ENCODE measurements around the gene ZNF90. TPM values are rescaled to one million over a fixed set of nuclear protein-coding genes. Genes with fewer than 3 reads are reported as not detected.
"Not testable (repeated sequence)": the region's sequence is repeated elsewhere in the genome, so short reads cannot be mapped to it uniquely, and the experiment has no call there.

The ZNF90 gene
- total RNA-seq, 1 donor from 2014 or later: 47.2 TPM

DNA sequence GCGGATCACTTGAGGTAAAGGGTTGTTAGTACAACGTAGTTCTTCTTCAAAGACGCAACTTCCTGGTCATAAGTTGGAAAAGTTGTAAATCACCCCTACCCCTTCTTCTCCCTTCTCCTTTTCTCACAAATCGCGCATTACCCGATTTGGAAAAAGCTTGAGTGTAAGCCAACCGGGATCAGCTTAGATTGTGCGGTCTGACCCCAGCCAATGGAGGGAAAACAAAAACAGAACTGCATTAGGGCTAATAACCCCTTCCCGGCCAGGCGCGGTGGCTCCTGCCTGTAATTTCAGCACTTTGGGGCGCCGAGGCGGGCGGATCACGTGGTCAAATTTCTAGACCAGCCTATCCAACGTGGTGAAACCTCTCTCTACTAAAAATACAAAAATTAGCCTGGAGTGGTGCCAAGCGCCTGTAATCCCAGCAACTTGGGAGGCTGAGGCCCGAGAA lies 806 bp downstream of the ZNF90 start:
- TF ChIP-seq, protein P1, sequence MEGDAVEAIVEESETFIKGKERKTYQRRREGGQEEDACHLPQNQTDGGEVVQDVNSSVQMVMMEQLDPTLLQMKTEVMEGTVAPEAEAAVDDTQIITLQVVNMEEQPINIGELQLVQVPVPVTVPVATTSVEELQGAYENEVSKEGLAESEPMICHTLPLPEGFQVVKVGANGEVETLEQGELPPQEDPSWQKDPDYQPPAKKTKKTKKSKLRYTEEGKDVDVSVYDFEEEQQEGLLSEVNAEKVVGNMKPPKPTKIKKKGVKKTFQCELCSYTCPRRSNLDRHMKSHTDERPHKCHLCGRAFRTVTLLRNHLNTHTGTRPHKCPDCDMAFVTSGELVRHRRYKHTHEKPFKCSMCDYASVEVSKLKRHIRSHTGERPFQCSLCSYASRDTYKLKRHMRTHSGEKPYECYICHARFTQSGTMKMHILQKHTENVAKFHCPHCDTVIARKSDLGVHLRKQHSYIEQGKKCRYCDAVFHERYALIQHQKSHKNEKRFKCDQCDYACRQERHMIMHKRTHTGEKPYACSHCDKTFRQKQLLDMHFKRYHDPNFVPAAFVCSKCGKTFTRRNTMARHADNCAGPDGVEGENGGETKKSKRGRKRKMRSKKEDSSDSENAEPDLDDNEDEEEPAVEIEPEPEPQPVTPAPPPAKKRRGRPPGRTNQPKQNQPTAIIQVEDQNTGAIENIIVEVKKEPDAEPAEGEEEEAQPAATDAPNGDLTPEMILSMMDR (IDR thresholded peaks at IDR 0.05; ENCODE audit: partially characterized antibody, unreplicated experiment): no peak
- peaks cover 16% of the 10 kb centered on the region for H3K9me3 Mint-ChIP-seq (ENCODE audit: unreplicated experiment)
- peak overlapping the region; percentile 95 for H3K27ac Mint-ChIP-seq (ENCODE audit: unreplicated experiment)
- peaks cover 9% of the 10 kb centered on the region for H3K27me3 Mint-ChIP-seq (ENCODE audit: unreplicated experiment)
- H3K36me3 Mint-ChIP-seq (ENCODE audit: unreplicated experiment): no peaks in the 10 kb centered on the region
- peak overlapping the region; percentile 97 for H3K4me3 Mint-ChIP-seq (ENCODE audit: unreplicated experiment)
- peaks cover 35% of the 10 kb centered on the region for H3K4me1 Mint-ChIP-seq (ENCODE audit: low read depth, unreplicated experiment)
- peak; percentile 48 for DNase-seq

DNA sequence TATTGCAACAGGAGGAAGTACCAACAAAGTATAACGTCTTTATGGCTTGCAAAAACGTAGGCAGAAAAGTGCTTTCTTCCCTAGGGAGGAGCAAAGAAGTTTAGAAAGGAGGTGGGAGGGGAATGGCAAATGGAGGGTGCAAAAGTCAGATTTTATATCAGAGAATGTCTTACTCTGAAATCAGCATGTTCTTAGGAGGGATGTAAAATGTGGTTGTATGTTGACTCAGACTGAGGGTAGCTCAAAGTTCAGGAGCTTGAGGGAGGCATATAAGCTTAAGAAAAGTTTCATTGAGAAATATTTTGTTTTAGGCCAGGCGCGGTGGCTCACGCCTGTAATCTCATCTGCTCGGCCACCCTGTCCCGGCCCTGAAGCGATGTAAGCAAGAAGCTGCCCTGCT lies 1.7 kb downstream of the ZNF90 start:
- Mint-ChIP-seq H3K36me3 (ENCODE audit: unreplicated experiment) (no peaks in the 10 kb centered on the region), H3K27me3 (ENCODE audit: unreplicated experiment) (peaks cover 9% of the 10 kb centered on the region), H3K4me3 (ENCODE audit: unreplicated experiment) (peak overlapping the region; percentile 97), H3K9me3 (ENCODE audit: unreplicated experiment) (peaks cover 17% of the 10 kb centered on the region), H3K4me1 (ENCODE audit: low read depth, unreplicated experiment) (peaks cover 35% of the 10 kb centered on the region), H3K27ac (ENCODE audit: unreplicated experiment) (peak overlapping the region; percentile 95)
- TF ChIP-seq, protein P1 (IDR thresholded peaks at IDR 0.05; ENCODE audit: partially characterized antibody, unreplicated experiment): no peak
- DNase-seq: no peak

DNA sequence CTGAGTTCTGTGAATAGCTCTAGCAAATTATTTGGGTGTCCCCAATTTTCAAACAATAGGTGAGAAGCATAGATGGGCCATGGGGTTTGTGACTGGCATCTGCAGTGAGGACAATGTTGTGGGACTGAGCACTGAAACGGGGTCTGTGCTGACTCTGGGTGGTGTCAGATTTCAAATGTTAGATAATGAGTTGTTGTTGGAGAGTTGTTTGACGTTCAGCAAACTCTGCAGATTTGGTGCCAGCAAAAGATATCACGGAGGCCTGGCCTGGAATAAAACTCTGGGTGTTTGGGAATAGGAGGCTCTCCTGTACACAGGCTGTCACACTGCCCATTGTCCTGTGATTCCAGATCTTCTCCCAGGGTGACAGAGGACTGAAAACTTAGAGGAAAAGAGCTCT lies 2.9 kb downstream of the ZNF90 start:
- peaks cover 9% of the 10 kb centered on the region for H3K27me3 Mint-ChIP-seq (ENCODE audit: unreplicated experiment)
- peaks cover 17% of the 10 kb centered on the region for H3K9me3 Mint-ChIP-seq (ENCODE audit: unreplicated experiment)
- peaks cover 35% of the 10 kb centered on the region for H3K4me1 Mint-ChIP-seq (ENCODE audit: low read depth, unreplicated experiment)
- TF ChIP-seq, protein P1 (IDR thresholded peaks at IDR 0.05; ENCODE audit: partially characterized antibody, unreplicated experiment): no peak
- no peaks in the 10 kb centered on the region for H3K36me3 Mint-ChIP-seq (ENCODE audit: unreplicated experiment)
- peak overlapping the region; percentile 97 for H3K4me3 Mint-ChIP-seq (ENCODE audit: unreplicated experiment)
- H3K27ac Mint-ChIP-seq (ENCODE audit: unreplicated experiment): peak overlapping the region; percentile 95
- no peak for DNase-seq

DNA sequence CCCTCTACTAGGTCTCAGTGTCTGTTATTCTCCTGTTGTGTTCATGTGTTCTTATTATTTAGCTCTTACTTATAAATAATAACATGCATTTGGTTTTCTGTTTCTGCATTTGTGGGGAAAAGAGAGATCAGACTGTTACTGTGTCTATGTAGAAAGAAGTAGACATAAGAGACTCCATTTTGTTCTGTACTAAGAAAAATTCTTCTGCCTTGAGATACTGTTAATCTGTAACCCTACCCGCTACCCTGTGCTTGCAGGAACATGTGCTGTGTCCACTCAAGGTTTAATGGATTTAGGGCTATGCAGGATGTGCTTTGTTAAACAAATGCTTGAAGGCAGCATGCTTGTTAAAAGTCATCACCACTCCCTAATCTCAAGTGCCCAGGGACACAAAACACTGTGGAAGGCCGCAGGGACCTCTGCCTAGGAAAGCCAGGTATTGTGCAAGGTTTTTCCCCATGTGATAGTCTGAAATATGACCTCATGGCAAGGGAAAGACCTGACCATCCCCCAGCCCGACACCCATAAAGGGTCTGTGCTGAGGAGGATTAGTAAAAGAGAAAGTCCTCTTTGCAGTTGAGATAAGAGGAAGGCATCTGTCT lies 4.5 kb downstream of the ZNF90 start:
- peak; percentile 57 for DNase-seq
- Mint-ChIP-seq H3K27ac (ENCODE audit: unreplicated experiment) (peak overlapping the region; percentile 95), H3K4me1 (ENCODE audit: low read depth, unreplicated experiment) (peaks cover 39% of the 10 kb centered on the region), H3K9me3 (ENCODE audit: unreplicated experiment) (peaks cover 17% of the 10 kb centered on the region), H3K4me3 (ENCODE audit: unreplicated experiment) (peak overlapping the region; percentile 97)
- not testable (repeated sequence) for H3K36me3 Mint-ChIP-seq (ENCODE audit: unreplicated experiment); H3K27me3 Mint-ChIP-seq (ENCODE audit: unreplicated experiment)

DNA sequence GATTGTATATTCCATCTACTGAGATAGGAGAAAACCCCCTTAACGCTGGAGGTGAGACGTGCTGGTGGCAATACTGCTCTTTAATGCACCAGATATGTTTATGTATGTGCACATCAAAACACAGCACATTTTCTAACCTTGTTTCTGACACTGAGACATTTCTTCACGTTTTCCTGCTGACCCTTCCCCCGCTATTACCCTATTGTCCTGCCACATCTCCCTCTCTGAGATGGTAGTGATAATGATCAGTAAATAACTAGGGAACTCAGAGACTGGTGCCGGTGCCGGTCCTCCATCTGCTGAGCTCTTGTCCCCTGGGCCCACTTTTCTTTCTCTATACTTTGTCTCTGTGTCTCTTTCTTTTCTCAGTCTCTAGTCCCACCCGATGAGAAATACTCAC lies 5.1 kb downstream of the ZNF90 start:
- peaks cover 43% of the 10 kb centered on the region for H3K4me1 Mint-ChIP-seq (ENCODE audit: low read depth, unreplicated experiment)
- peak overlapping the region; percentile 95 for H3K27ac Mint-ChIP-seq (ENCODE audit: unreplicated experiment)
- H3K4me3 Mint-ChIP-seq (ENCODE audit: unreplicated experiment): peak overlapping the region; percentile 97
- peak; percentile 24 for DNase-seq
- H3K27me3 Mint-ChIP-seq (ENCODE audit: unreplicated experiment); H3K36me3 Mint-ChIP-seq (ENCODE audit: unreplicated experiment): not testable (repeated sequence)
- H3K9me3 Mint-ChIP-seq (ENCODE audit: unreplicated experiment): peaks cover 20% of the 10 kb centered on the region

DNA sequence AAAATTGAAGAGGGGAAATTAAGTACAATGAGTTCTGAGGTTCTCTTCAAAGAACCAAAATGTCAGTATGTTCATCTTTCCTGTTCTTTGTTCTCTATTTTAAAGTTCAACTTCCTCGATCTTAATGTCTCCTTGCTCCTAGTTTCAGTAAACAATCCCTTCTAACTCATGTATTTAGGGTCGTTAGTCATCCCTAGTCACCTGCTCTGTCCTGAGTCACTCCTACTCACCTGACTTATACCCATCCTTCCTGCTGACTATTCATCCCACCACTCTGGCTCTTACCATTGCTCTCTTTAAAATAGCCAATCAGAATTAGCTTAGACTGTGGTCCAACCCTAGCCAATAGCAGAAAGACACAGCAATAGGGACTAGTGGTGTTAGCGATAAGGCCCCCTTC lies 24.3 kb downstream of the ZNF90 start:
- DNase-seq: no peak
- Mint-ChIP-seq H3K27me3 (ENCODE audit: unreplicated experiment) (peaks cover 4% of the 10 kb centered on the region), H3K36me3 (ENCODE audit: unreplicated experiment) (peaks cover 32% of the 10 kb centered on the region), H3K9me3 (ENCODE audit: unreplicated experiment) (peaks cover 9% of the 10 kb centered on the region), H3K4me3 (ENCODE audit: unreplicated experiment) (no peak overlapping the region), H3K27ac (ENCODE audit: unreplicated experiment) (no peak overlapping the region), H3K4me1 (ENCODE audit: low read depth, unreplicated experiment) (peaks cover 2% of the 10 kb centered on the region)
- TF ChIP-seq, protein P1 (IDR thresholded peaks at IDR 0.05; ENCODE audit: partially characterized antibody, unreplicated experiment): no peak

Measured in glutamatergic neuron (in vitro differentiated cells).